HG03575 (cell line): ENCODE data around the gene ZFP3.
"Not testable (repeated sequence)": the region's sequence is repeated elsewhere in the genome, so short reads cannot be mapped to it uniquely, and the experiment has no call there.

Experiments
- ATAC-seq: cut with Tn5 transposase; IDR thresholded peaks from one replicate; pipeline ENCODE4 v1.9.1; 2021; ENCODE audit not compliant: unreplicated experiment, insufficient number of reproducible peaks, low FRiP score; ENCODE audit errors: extremely low read depth

The ZFP3 gene

DNA sequence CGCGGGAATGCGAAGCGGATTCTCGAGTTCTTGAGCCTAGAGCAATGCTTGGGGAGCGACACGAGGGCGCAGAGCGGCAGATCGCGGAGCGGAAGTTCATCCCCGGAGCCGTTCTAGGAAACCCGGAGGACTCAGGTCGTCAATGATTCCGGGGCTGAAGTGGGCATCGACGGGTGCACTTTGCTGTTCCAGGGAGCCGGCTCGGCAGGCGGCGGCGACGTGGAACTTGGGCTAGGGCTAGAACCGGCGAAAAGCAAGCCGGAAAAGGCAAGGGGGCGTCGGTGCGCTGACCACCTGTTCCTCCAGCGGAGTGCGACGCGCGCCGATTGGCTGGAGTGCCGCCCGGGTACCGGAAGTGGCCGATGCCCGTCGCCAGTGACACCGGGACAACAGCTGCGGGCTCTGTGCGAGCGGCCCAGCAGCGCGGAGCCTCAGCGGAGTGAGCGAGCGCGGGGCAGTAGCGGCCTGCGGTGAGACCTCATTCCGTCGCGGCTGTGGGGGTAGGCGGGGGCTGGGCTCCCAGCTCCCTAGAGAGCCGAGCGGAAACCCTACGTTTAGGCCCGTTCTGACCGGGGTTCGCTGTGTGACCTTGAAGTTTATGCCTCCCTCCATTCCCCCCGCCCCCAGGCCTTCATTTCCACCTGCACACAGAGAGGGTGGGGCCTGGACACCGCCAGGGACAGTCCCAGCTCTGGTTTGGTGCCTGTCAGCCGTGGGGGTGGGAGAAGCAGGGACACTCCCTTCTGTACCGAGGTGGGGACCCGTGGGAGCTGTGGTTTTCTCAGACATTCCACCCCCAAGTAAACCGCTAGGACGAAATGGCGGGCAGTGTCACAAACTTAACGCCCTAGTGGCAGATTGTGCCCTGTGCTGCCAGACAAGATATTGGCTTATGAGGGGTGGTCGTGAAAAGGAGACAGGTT, at the start of gene ZFP3:
Gene ZFP3 (plus strand): TSS at position 362 of the 923 bp plus-strand sequence. CDS start 13,038 bp downstream, outside the sequence.
- ATAC-seq = no peak

DNA sequence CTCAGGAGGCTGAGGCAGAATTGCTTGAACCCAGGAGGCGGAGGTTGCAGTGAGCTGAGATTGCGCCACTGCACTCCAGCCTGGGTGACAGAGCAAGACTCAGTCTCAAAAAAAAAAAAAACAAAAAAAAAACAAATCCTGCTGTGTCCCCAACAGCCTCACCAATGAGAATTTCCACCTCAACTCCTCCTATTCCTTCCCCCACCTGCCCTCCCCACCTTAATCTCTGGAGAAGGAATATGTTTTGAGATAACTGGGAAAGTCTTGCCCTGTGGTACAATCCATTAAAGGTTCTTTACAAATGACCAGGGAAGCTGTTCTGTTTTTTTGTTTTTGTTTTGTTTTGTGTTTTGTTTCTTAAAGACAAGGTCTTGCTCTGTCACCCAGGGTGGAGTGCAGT, 48.1 kb upstream of the ZFP3 start:
- ATAC-seq = not testable (repeated sequence)

GRCh38 chr17:5031365-5032082, 46.7 kb upstream of the ZFP3 start:
- ATAC-seq = no peak

GRCh38 chr17:5032865-5033264, 45.4 kb upstream of the ZFP3 start:
- ATAC-seq = no peak

DNA sequence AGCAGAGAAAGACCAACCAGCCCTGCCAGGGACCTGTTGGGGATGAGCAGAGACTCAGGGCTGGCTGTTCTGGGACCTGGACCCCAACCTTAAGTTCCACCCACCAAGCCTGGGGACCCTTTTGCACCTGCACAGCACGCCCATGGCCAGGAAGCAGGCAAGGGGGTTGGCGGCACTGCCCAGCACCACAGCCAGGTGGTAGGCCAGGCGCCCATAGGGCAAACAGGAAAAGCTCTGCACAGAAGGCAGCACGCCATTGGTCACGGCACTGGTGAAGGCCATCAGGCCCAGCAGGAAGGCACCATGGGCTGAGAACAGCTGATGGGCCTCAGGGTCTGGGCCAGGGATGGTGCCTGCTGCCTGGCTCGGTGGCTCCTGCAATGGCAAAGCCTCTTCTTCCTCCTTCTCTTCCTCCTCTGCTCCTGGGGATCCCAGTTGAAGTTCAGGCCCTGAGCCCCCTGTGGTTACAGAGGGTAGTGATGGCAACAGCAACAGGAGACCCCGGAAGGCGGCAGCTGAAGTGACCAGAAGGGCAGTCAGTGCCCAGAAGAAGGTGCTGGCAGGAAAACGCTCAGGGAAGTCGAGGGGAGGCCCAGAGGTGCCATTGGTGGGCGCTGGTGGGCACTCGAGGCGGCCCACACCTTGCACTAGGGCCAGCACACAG, 44.8 kb upstream of the ZFP3 start:
- ATAC-seq = no peak

DNA sequence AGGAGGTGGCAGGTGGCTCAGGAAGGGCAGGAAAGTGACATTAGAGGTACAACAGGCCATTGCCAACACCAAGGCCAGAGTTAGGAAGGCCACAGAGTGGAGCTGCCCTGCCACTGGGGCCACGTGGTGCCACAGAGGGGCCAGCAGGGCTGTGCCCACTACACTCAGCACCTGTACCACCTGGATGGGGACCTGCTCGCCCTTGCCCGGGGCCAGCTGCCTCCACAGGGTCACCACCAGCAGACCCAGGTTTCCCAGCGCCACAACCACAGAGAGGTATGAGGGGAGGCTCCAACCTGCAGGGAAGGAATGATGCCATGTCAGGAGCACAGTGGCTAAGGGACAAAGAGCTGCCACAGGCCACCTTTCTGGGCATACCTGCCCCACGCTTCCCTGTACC, 44.2 kb upstream of the ZFP3 start:
- no peak for ATAC-seq

GRCh38 chr17:5034651-5035050, 43.6 kb upstream of the ZFP3 start:
- no peak for ATAC-seq

- ATAC-seq = no peak
Observed at GRCh38 chr17:5035315-5035714, 43.0 kb upstream of the ZFP3 start, which contains the start of gene SLC52A1. SLC52A1 (minus strand) TSS chr17:5035426; CDS start chr17:5034606, 820 bp downstream.

- no peak for ATAC-seq
Observed at GRCh38 chr17:5042157-5043022, 35.9 kb upstream of the ZFP3 start.

- no peak for ATAC-seq
Observed at GRCh38 chr17:5043524-5043923, 34.7 kb upstream of the ZFP3 start.

DNA sequence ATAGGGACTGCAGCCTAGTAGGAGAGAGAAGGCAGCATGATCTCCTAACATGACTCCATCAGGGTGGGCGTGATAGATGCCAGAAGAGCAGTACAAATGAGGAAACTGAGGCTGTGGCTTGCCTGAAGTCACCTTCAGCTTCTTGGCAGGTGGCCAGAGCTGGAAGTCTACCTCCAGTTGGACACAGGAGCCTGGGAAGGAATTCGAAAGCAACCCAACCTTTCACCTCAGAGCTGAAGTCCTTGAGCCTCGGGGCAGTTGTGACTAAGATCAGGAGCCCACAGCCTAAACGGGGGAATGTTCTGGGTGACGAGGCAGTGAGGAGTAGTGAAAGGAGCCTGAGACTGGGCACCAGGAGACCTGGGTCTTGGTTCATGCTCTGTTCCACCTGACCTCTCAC, 33.6 kb upstream of the ZFP3 start:
- ATAC-seq = no peak

DNA sequence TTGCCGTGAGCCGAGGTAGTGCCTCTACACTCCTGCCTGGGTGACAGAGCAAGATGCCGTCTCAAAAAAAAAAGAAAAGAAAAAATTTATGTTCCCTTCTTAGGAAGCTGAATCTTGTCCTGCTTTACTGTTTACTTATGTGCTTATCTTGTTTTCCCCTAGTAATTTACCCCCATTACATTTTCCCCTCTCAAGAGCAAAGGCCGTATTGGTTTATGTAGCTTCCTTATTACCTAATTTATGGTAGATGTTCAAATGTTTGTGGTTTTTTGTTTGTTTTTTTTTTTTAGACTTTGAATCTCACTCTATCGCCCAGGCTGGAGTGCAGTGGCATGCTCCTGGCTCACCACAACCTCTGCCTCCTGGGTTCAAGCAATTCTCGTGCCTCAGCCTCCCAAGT, 32.8 kb upstream of the ZFP3 start:
- no peak for ATAC-seq

- no peak for ATAC-seq
Observed at GRCh38 chr17:5047446-5047845, 30.8 kb upstream of the ZFP3 start.

DNA sequence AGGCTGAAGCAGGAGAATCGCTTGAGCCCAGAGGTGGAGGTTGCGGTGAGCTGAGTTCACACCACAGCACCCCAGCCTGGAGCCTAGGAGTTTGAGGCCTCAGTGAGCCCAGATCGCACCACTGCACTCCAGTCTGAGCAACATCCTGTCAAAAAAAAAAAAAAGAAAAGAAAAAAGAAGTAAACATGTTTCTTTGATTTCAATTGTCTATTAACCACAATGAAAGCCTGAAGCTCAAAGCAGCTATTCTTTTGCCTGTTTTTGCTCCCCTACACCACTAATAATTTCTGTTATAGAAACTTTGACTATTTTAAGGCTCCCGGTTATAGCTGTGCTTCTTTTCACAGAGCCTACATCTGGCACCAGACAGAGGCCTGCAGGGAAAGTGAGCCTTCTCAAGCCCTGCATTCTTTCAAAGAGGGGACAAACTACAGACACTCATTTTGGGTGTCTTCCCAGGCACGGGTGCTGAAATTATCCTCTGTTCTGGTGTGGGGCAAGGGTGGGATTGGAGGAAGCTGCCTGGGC, 28.9 kb upstream of the ZFP3 start:
- ATAC-seq = no peak

GRCh38 chr17:5050278-5050677, 28.0 kb upstream of the ZFP3 start:
- no peak for ATAC-seq

DNA sequence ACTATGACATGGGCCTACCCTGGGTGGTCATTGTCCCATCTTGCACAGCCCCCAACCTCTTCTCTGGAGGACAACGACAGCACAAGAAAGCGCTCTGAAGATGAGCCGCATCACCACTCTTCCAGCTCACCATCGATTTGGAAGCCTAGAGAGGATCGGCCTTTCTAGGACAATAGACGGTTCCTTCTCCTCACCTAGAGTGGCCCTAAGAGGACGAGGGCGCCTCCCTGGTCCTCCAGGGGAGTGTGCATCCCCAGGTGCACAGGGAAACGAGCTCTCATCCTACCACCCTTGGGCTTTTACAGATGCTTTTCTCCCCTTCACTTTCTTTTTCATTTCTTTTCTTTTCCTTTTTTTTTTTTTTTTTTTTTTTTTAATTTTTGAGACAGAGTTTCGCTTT, 22.7 kb upstream of the ZFP3 start:
- no peak for ATAC-seq

- no peak for ATAC-seq
Observed at GRCh38 chr17:5065227-5065744, 13.0 kb upstream of the ZFP3 start.

DNA sequence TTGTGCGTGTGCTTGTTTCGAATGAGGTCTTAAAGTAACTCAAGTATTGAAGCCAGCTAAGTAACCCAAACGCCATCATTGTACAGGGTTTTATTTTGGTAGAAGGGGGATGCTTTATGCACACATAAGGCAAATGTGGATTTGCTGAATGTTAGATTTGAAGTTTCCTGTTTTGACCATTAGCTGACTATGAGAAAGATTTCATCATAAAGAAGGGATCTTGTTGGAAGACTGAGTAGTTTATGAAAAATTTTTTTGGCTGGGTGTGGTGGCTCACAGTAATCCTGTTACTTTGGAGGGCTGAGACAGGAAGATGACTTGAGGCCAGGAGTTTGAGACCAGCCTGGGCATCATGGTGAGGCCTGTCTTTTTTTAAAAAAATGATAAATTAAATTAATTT, 10.0 kb upstream of the ZFP3 start:
- ATAC-seq = no peak
